Right cardiac atrium (tissue), 5 donors: ENCODE results near the gene MOB3B. TPM values are rescaled to one million over a fixed set of nuclear protein-coding genes. Genes with fewer than 3 reads are reported as not detected.
"Not testable (repeated sequence)": the region's sequence is repeated elsewhere in the genome, so short reads cannot be mapped to it uniquely, and the experiment has no call there.

Experiments used
- ATAC-seq, 2 donors: fragments of 200-7000 bp; cut with Tn5 transposase; one replicate each; pipeline versions ENCODE4 v1.8.0 to v1.9.1; 2020; ENCODE audit warnings: moderate library complexity in 2 of 2, mild to moderate bottlenecking in 1 of 2
- DNase-seq, 3 donors: peaks; one replicate each; pipeline ENCODE4 v3.0.0-alpha.2; 2020
- H3K27ac ChIP-seq: one replicate; pipeline ENCODE4 v1.5.1; 2013; ENCODE audit warnings: mild to moderate bottlenecking, low read length, control low read depth, moderate library complexity
- H3K27me3 ChIP-seq: one replicate; pipeline ENCODE4 v1.6.1; 2013; ENCODE audit not compliant: control insufficient read depth, insufficient read depth
- H3K4me1 ChIP-seq: one replicate; pipeline ENCODE4 v1.6.1; 2013; ENCODE audit warnings: low read length; ENCODE audit not compliant: control insufficient read depth, insufficient read depth
- H3K4me3 ChIP-seq: one replicate; pipeline ENCODE4 v1.5.1; 2013; ENCODE audit warnings: low read length, control low read depth
- H3K9me3 ChIP-seq: one replicate; pipeline ENCODE4 v1.6.1; 2013; ENCODE audit warnings: low read length; ENCODE audit not compliant: control insufficient read depth
- WGBS: extraction: QIAGEN DNeasy Blood & Tissue Kit; methylation state at CpG from one replicate; pipeline ENCODE4 v1.1.7; 2013; 5-methylcytosine and 5-hydroxymethylcytosine counted together
- intact Hi-C, 4 donors: fragments of 100-400 bp; cut with DNase I; formaldehyde crosslinking; loops; one replicate each; pipeline versions ENCODE4 v1.11.0 to v1.14.0; 2022 to 2023
- polyA plus RNA-seq: library from polyadenylated mRNA; stranded (reverse); fragments of 200-250 nt; gene quantifications from one replicate; pipeline ENCODE4 v1.2.3, GENCODE V29; 2013
- total RNA-seq, 4 donors: library from RNA; stranded (reverse); fragmentation: NEBNext Ultra II Directional; extraction: Animal tissue kit (Norgen Biotek cat#: 25700); gene quantifications; one replicate each; pipeline ENCODE4 v1.2.1, GENCODE V29; 2021
- donor health status: healthy with polysubstance abuse.
- donor health status: DM: no; HTN: yes; CAD: no.
- donor health status: DM: no; HTN: no; CAD: no.
- donor health status: DM: no; HTN: yes; CAD: no; lungs with severe emphysema.
- donor health status: DM: yes; HTN: yes; CAD: no.

The MOB3B gene
- total and polyA plus RNA-seq, 5 donors, result 1.1 to 2.2 (median 2.0) TPM

- Histone ChIP-seq H3K9me3 (no peaks in the 10 kb centered on the region), H3K4me1 (peaks cover 3% of the 10 kb centered on the region), H3K27me3 (no peaks in the 10 kb centered on the region), H3K4me3 (no peak overlapping the region), H3K27ac (no peak overlapping the region)
- ATAC-seq, result peak; percentile 63 to 70
- intact Hi-C loops, result no loop called here
- DNase-seq, result peak in 2 of 3 donors; percentile 59 to 62
- WGBS, result 73% methylated on average over 2 of the region's 2 CpGs
Measured at GRCh38 chr9:27514551-27514950, 15.1 kb downstream of the MOB3B start.

GRCh38 chr9:27511771-27512170 is 17.8 kb downstream of the MOB3B start:
- Histone ChIP-seq H3K9me3 (no peaks in the 10 kb centered on the region), H3K4me3 (no peak overlapping the region), H3K4me1 (peaks cover 3% of the 10 kb centered on the region), H3K27ac (no peak overlapping the region), H3K27me3 (no peaks in the 10 kb centered on the region)
- 92% methylated on average over 2 of the region's 2 CpGs for WGBS
- DNase-seq, result no peak
- intact Hi-C loops, result no loop called here
- no peak for ATAC-seq

- ATAC-seq (no peak), DNase-seq (no peak)
- no peak overlapping the region for H3K4me3 ChIP-seq
- H3K4me1 ChIP-seq, result peaks cover 3% of the 10 kb centered on the region
- WGBS, result 87% methylated on average over 2 of the region's 2 CpGs
- H3K27ac ChIP-seq, result no peak overlapping the region
- H3K9me3 ChIP-seq, result no peaks in the 10 kb centered on the region
- intact Hi-C loops, result no loop called here
- H3K27me3 ChIP-seq, result no peaks in the 10 kb centered on the region
Measured at GRCh38 chr9:27510780-27511179, 18.8 kb downstream of the MOB3B start.

GRCh38 chr9:27506981-27507380 is 22.6 kb downstream of the MOB3B start:
- intact Hi-C loops, result loop anchor here in 1 of 4 donors (5.0 kb wide), 1 partner anchor 120 kb away; no protein-coding TSS in a partner anchor
- Histone ChIP-seq H3K4me1 (no peaks in the 10 kb centered on the region), H3K27me3 (no peaks in the 10 kb centered on the region), H3K9me3 (no peaks in the 10 kb centered on the region), H3K4me3 (no peak overlapping the region), H3K27ac (no peak overlapping the region)
- ATAC-seq (no peak), DNase-seq (no peak)
- 69% methylated on average over 2 of the region's 2 CpGs for WGBS

- Histone ChIP-seq H3K4me3 (no peak overlapping the region), H3K27me3 (no peaks in the 10 kb centered on the region), H3K4me1 (no peaks in the 10 kb centered on the region), H3K9me3 (no peaks in the 10 kb centered on the region), H3K27ac (no peak overlapping the region)
- DNase-seq, result no peak
- ATAC-seq, result no peak
- 71% methylated on average over 5 of the region's 5 CpGs for WGBS
- intact Hi-C loops, result loop anchor here in 1 of 4 donors (5.0 kb wide), 1 partner anchor 118 kb away; no protein-coding TSS in a partner anchor
Measured at GRCh38 chr9:27505744-27506161, 23.9 kb downstream of the MOB3B start.

GRCh38 chr9:27504259-27504658 is 25.4 kb downstream of the MOB3B start:
- H3K4me1 ChIP-seq, result no peaks in the 10 kb centered on the region
- no peak overlapping the region for H3K27ac ChIP-seq
- no peaks in the 10 kb centered on the region for H3K9me3 ChIP-seq
- no peaks in the 10 kb centered on the region for H3K27me3 ChIP-seq
- no peak for DNase-seq
- no peak for ATAC-seq
- intact Hi-C loops, result no loop called here
- H3K4me3 ChIP-seq, result no peak overlapping the region

- WGBS, result 89% methylated on average over 4 of the region's 4 CpGs
- intact Hi-C loops, result no loop called here
- no peak for ATAC-seq
- Histone ChIP-seq H3K4me1 (no peaks in the 10 kb centered on the region), H3K9me3 (no peaks in the 10 kb centered on the region), H3K27me3 (no peaks in the 10 kb centered on the region), H3K4me3 (no peak overlapping the region), H3K27ac (no peak overlapping the region)
- DNase-seq, result no peak
Measured at GRCh38 chr9:27503623-27504022, 26.0 kb downstream of the MOB3B start.

GRCh38 chr9:27500902-27501301 is 28.7 kb downstream of the MOB3B start:
- intact Hi-C loops, H3K4me1 ChIP-seq, ATAC-seq, DNase-seq, H3K27ac ChIP-seq, H3K4me3 ChIP-seq, H3K27me3 ChIP-seq, H3K9me3 ChIP-seq: not testable (repeated sequence)
- 89% methylated on average over 3 of the region's 3 CpGs for WGBS

- WGBS, result 46% methylated on average over 2 of the region's 2 CpGs
- peaks cover 4% of the 10 kb centered on the region for H3K4me1 ChIP-seq
- no peaks in the 10 kb centered on the region for H3K27me3 ChIP-seq
- H3K27ac ChIP-seq, result no peak overlapping the region
- no peak for DNase-seq
- intact Hi-C loops, result no loop called here
- ATAC-seq, result peak in 1 of 2 donors; percentile 59
- H3K9me3 ChIP-seq, result no peaks in the 10 kb centered on the region
- no peak overlapping the region for H3K4me3 ChIP-seq
Measured at GRCh38 chr9:27499451-27499850, 30.2 kb downstream of the MOB3B start.

GRCh38 chr9:27497883-27498417 is 31.7 kb downstream of the MOB3B start:
- DNase-seq (peak in 1 of 3 donors; percentile 34), ATAC-seq (no peak)
- Histone ChIP-seq H3K9me3 (no peaks in the 10 kb centered on the region), H3K4me1 (peaks cover 4% of the 10 kb centered on the region), H3K4me3 (no peak overlapping the region), H3K27me3 (no peaks in the 10 kb centered on the region), H3K27ac (no peak overlapping the region)
- intact Hi-C loops, result no loop called here
- 68% methylated on average over 11 of the region's 11 CpGs for WGBS

- no peak overlapping the region for H3K27ac ChIP-seq
- no peaks in the 10 kb centered on the region for H3K27me3 ChIP-seq
- DNase-seq, result no peak
- H3K4me1 ChIP-seq, result peaks cover 4% of the 10 kb centered on the region
- H3K4me3 ChIP-seq, result no peak overlapping the region
- intact Hi-C loops, result no loop called here
- no peak for ATAC-seq
- 55% methylated on average over 3 of the region's 3 CpGs for WGBS
- H3K9me3 ChIP-seq, result no peaks in the 10 kb centered on the region
Measured at GRCh38 chr9:27496135-27496504, 33.5 kb downstream of the MOB3B start.
